Adrenal gland (tissue), 12 donors: ENCODE results near the gene RNH1. TPM values are rescaled to one million over a fixed set of nuclear protein-coding genes. Genes with fewer than 3 reads are reported as not detected.

Source experiments
- DNase-seq, 7 donors: peaks; one replicate each; pipeline ENCODE4 v3.0.0-alpha.2; 2019 to 2020
- H3K27ac ChIP-seq, 5 donors: fragments of 200-600 bp; sonication (generic) in 4 of 5; 1 replicate in 3 of 5; 2 replicates in 2 of 5; pipeline versions ENCODE4 v1.5.1 to v1.8.0; 2016 to 2020; ENCODE audit warnings: mild to moderate bottlenecking in 1 of 5
- H3K27me3 ChIP-seq: fragments of 200-600 bp; 2 replicates; pipeline ENCODE4 v1.8.0; 2021
- H3K36me3 ChIP-seq, 2 donors: fragments of 200-600 bp; replicated peaks in 1 of 2; 1 replicate in 1 of 2; 2 replicates in 1 of 2; pipeline versions ENCODE4 v1.5.1 to v1.8.0; 2018 to 2022
- H3K4me1 ChIP-seq, 2 donors: fragments of 200-600 bp; replicated peaks in 1 of 2; 1 replicate in 1 of 2; 2 replicates in 1 of 2; pipeline versions ENCODE4 v1.5.1 to v1.8.0; 2018 to 2021
- H3K4me3 ChIP-seq, 4 donors: fragments of 200-600 bp; sonication (generic) in 3 of 4; one replicate each; pipeline ENCODE4 v1.5.1; 2016 to 2018
- H3K9me3 ChIP-seq, 3 donors: fragments of 200-600 bp; sonication (generic) in 1 of 3; replicated peaks in 1 of 3; 1 replicate in 2 of 3; 2 replicates in 1 of 3; pipeline versions ENCODE4 v1.5.1 to v1.8.0; 2016 to 2021
- CTCF ChIP-seq, 6 experiments: fragments of 450-650 bp in 4 of 6; fragments of 200-600 bp in 2 of 6; sonication (generic) in 1 of 6; IDR thresholded peaks; 1 replicate in 5 of 6; 2 replicates in 1 of 6; pipeline versions ENCODE4 v1.5.1 to v1.8.0; 2016 to 2021; ENCODE audit warnings: antibody characterized with exemption in 6 of 6, mild to moderate bottlenecking in 2 of 6, moderate library complexity in 1 of 6
- POLR2A ChIP-seq, 2 donors: fragments of 450-650 bp; IDR thresholded peaks; one replicate each; pipeline ENCODE4 v1.6.1; 2017; ENCODE audit warnings: antibody characterized with exemption in 2 of 2, mild to moderate bottlenecking in 2 of 2, moderate library complexity in 1 of 2
- WGBS, 4 donors: extraction: QIAGEN DNeasy Blood & Tissue Kit in 2 of 4; methylation state at CpG; one replicate each; pipeline versions ENCODE4 v1.1.5 to v1.1.7; 2013 to 2017; 5-methylcytosine and 5-hydroxymethylcytosine counted together
- intact Hi-C, 2 donors: fragments of 100-400 bp; cut with DNase I; formaldehyde crosslinking; loops; one replicate each; pipeline versions ENCODE4 v1.14.1 to v1.15.0; 2022 to 2023
- polyA plus RNA-seq, 3 donors: library from polyadenylated mRNA; stranded (reverse); fragments of 200-250 nt in 2 of 3; fragments of 350-450 nt in 1 of 3; fragmentation: Illumina TruSeq in 1 of 3; extraction: RNeasy Lipid Tissue Mini Kit (QIAGEN cat#74804) in 1 of 3; gene quantifications; one replicate each; pipeline ENCODE4 v1.2.3, GENCODE V29; 2013 to 2014
- total RNA-seq, 9 donors: library from RNA; depleted of rRNA in 4 of 9; stranded (reverse); fragments of >200 nt in 4 of 9; fragments of 120-200 nt in 1 of 9; fragmentation: NEBNext Ultra II Directional in 1 of 9; extraction: Animal tissue kit (Norgen Biotek cat#: 25700) in 1 of 9; gene quantifications; one replicate each; pipeline versions ENCODE4 v1.1.0 to v1.2.4, GENCODE V29; 2013 to 2023
- donor health status: healthy with polysubstance abuse.
- donor health status: Bipolar disorder and iron deficiency.
- donor health status: DM: yes; HTN: yes; CAD: no.
- donor health status: DM: no; HTN: no; CAD: no.
- donor health status: DM: no; HTN: no; CAD: no.
- donor health status: DM: yes; HTN: yes; CAD: no.

RNH1 gene
- total and polyA plus RNA-seq, 12 donors = 36.3 to 342 (median 205) TPM

DNA sequence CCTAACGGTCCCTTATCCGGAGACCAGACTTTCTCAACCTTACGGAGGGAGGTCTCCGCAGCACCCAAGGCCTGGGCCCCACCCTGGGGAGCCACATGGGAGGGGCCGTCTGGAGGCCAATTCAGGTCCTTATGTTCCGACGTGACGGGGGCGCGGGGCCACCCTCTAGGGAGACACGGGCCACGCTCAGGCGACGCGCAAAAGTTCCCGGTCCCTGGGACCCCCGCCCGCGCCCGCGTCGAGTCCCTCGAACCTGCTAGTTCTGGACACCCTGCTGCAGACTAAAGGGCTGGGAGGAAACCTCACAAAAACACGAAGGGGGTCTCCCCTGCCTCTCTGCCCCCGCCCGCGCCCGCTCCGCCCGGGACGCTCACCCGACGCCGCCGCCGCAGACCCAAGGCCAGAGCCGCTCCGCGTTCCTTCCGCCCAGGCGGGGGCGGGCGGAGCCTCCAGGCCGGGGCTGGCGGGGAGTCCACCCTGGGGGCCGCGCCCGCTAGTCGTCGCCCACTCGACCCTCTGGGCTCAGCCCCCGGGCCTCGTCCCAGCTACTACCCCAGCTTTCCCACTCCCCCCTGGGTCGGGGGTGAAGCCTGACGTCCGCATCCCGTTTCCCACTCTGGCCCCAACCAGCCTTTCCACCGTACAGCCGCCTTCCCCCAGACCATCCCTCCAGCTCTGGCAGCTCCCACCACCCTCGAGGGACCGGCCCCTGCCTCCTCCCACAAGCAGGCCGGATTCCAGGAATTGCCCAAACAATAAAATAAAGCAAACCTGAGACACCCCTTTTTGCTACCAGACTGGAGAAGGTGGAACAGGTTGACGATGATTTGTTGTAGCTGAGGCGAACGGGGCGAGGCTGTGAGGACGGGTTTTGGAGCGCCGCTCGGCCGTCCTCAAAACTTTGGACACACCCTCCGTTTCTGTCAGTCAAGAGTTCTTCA, 2.7 kb downstream of the RNH1 start:
- peak overlapping the region in 3 of 4 donors; percentile 3 to 56 (median 20) for H3K4me3 ChIP-seq
- no peaks in the 10 kb centered on the region for H3K27me3 ChIP-seq
- peaks cover 27 to 43% of the 10 kb centered on the region in 2 donors for H3K4me1 ChIP-seq
- H3K36me3 ChIP-seq = peaks cover 0 to 27% of the 10 kb centered on the region in 2 donors
- H3K27ac ChIP-seq = peak overlapping the region; percentile 54 to 85 (median 81)
- intact Hi-C loops = loop anchor here (5.0 to 10.0 kb wide), 2 partner anchors 50 to 52 kb away; partner anchors contain the start of gene PTDSS2 (in 2 of the 2)
- WGBS, 4 donors = 4 to 15% (median 7%) methylated on average over 32 to 72 of the region's 72 CpGs
- peak in 6 of 7 donors; percentile 57 to 65 (median 60) for DNase-seq
- H3K9me3 ChIP-seq = no peaks in the 10 kb centered on the region
- no peak for TF ChIP-seq CTCF (IDR thresholded peaks at IDR 0.05)
- peak in 1 of 2 donors; percentile 41 for TF ChIP-seq POLR2A (IDR thresholded peaks at IDR 0.05)

GRCh38 chr11:503179-503981, 3.7 kb downstream of the RNH1 start:
- Histone ChIP-seq H3K27ac (peak overlapping the region; percentile 54 to 85 (median 81)), H3K36me3 (peaks cover 0 to 36% of the 10 kb centered on the region in 2 donors), H3K4me1 (peaks cover 27 to 43% of the 10 kb centered on the region in 2 donors), H3K4me3 (peak overlapping the region in 2 of 4 donors; percentile 20 to 56), H3K9me3 (no peaks in the 10 kb centered on the region), H3K27me3 (no peaks in the 10 kb centered on the region)
- TF ChIP-seq CTCF (IDR thresholded peaks at IDR 0.05) = no peak
- no peak for TF ChIP-seq POLR2A (IDR thresholded peaks at IDR 0.05)
- DNase-seq = peak; percentile 48 to 77 (median 70)
- intact Hi-C loops = loop anchor here (5.0 to 10.0 kb wide), 2 partner anchors 49 to 51 kb away; partner anchors contain the start of gene PTDSS2 (in 2 of the 2)
- WGBS, 4 donors = 23 to 64% (median 38%) methylated on average over 8 to 24 of the region's 24 CpGs

- peak in 2 of 7 donors; percentile 29 to 37 for DNase-seq
- Histone ChIP-seq H3K4me3 (peak overlapping the region in 1 of 4 donors; percentile 56), H3K27ac (peak overlapping the region in 3 of 5 donors; percentile 67 to 85 (median 81)), H3K27me3 (no peaks in the 10 kb centered on the region), H3K36me3 (peaks cover 0 to 45% of the 10 kb centered on the region in 2 donors), H3K9me3 (no peaks in the 10 kb centered on the region), H3K4me1 (peaks cover 21 to 38% of the 10 kb centered on the region in 2 donors)
- no peak for TF ChIP-seq CTCF (IDR thresholded peaks at IDR 0.05)
- TF ChIP-seq POLR2A (IDR thresholded peaks at IDR 0.05) = no peak
- WGBS, 4 donors = 63 to 100% (median 79%) methylated on average over 1 to 10 of the region's 10 CpGs
- intact Hi-C loops = loop anchor here (5.0 to 10.0 kb wide), 2 partner anchors 48 to 50 kb away; partner anchors contain the start of gene PTDSS2 (in 2 of the 2)
These were observed 4.5 kb downstream of the RNH1 start for GRCh38 chr11:502288-503178.
